ENCODE results near the gene SEPTIN11. TPM values are rescaled to one million over a fixed set of nuclear protein-coding genes. Genes with fewer than 3 reads are reported as not detected.
A peak's percentile ranks its signal among the peaks of the same experiment; 100 is the strongest.

SEPTIN11 gene
- total and polyA plus RNA-seq, 2 of the 8 experiments (the other 6 are each of a cell fraction or from before 2014, with no cell fraction given): 32.2 to 110 TPM

GRCh38 chr4:76949276-76950051 is at the start of gene SEPTIN11 (continued):
- TF ChIP-seq HDAC2 (IDR thresholded peaks at IDR 0.05; ENCODE audit: borderline replicate concordance in 1 of 2, low read depth in 2 of 2, low read length in 2 of 2): no peak
- no peak for TF ChIP-seq CBX8 (IDR thresholded peaks at IDR 0.05; ENCODE audit: borderline replicate concordance, low read depth, low read length)
- TF ChIP-seq TAF1 (IDR thresholded peaks at IDR 0.05; ENCODE audit: low read depth, low read length): peak; percentile 52; the same call in 1 of the 2 replicates
- peak; percentile 90 for TF ChIP-seq KDM4A (IDR thresholded peaks at IDR 0.05; ENCODE audit: low read depth, low read length, severe bottlenecking)
- no peak for TF ChIP-seq GTF2F1 (IDR thresholded peaks at IDR 0.05; ENCODE audit: borderline replicate concordance, low read depth, low read length)
- peak; percentile 83 for TF ChIP-seq YY1 (IDR thresholded peaks at IDR 0.05; ENCODE audit: low read depth, low read length)
- TF ChIP-seq TEAD4 (IDR thresholded peaks at IDR 0.05; ENCODE audit: low read depth, low read length): peak; percentile 18; the same call in 1 of the 2 replicates
- TF ChIP-seq CHD7 (IDR thresholded peaks at IDR 0.05; ENCODE audit: insufficient replicate concordance, low read length): no peak
- no peak for TF ChIP-seq JUN (IDR thresholded peaks at IDR 0.05; ENCODE audit: low read depth, low read length)
